Stimulated activated naive CD8-positive, alpha-beta T cell treated with anti-CD3 and anti-CD28 coated beads, Interleukin-15, Interleukin-2, amounts not matched to agents 100 ng/mL and 50 ng/mL, for 24 hours (primary cell): ENCODE results near the gene SLC25A10.
A peak's percentile ranks its signal among the peaks of the same experiment; 100 is the strongest.
"Not testable (repeated sequence)": the region's sequence is repeated elsewhere in the genome, so short reads cannot be mapped to it uniquely, and the experiment has no call there.

Source experiments
- H3K27ac Mint-ChIP-seq: one replicate; pipeline ENCODE4 v1.8.0; 2021; ENCODE audit warnings: mild to moderate bottlenecking, mixed read lengths
- H3K27me3 Mint-ChIP-seq: one replicate; pipeline ENCODE4 v1.8.0; 2021; ENCODE audit warnings: mixed read lengths
- H3K36me3 Mint-ChIP-seq: one replicate; pipeline ENCODE4 v1.8.0; 2021; ENCODE audit warnings: low read depth, mixed read lengths
- H3K4me1 Mint-ChIP-seq: one replicate; pipeline ENCODE4 v1.8.0; 2021; ENCODE audit warnings: low read depth, mixed read lengths
- H3K4me3 Mint-ChIP-seq: one replicate; pipeline ENCODE4 v1.8.0; 2021; ENCODE audit warnings: mild to moderate bottlenecking, mixed read lengths
- H3K9me3 Mint-ChIP-seq: one replicate; pipeline ENCODE4 v1.8.0; 2021; ENCODE audit warnings: mixed read lengths

Gene SLC25A10

GRCh38 chr17:81711814-81712467 is at the start of gene SLC25A10:
SLC25A10 (plus strand) TSS chr17:81712284; CDS start chr17:81712427, 143 bp downstream.
- H3K4me3 Mint-ChIP-seq: peak within 1 kb of the TSS; percentile 94
- H3K27me3 Mint-ChIP-seq: no peaks in the 10 kb centered on the region
- peaks cover 30% of the 10 kb centered on the region for H3K4me1 Mint-ChIP-seq
- H3K27ac Mint-ChIP-seq: peak within 1 kb of the TSS; percentile 87
- H3K9me3 Mint-ChIP-seq: no peaks in the 10 kb centered on the region
- peaks cover 10% of the 10 kb centered on the region for H3K36me3 Mint-ChIP-seq

- H3K9me3 Mint-ChIP-seq: no peaks in the 10 kb centered on the region
- no peaks in the 10 kb centered on the region for H3K27me3 Mint-ChIP-seq
- H3K4me3 Mint-ChIP-seq: peak overlapping the region; percentile 48
- H3K27ac Mint-ChIP-seq: peak overlapping the region; percentile 70
- H3K4me1 Mint-ChIP-seq: peaks cover 44% of the 10 kb centered on the region
- H3K36me3 Mint-ChIP-seq: peaks cover 33% of the 10 kb centered on the region
These were observed 48.0 kb upstream of the SLC25A10 start for GRCh38 chr17:81664051-81664470.

GRCh38 chr17:81665205-81666091 is 46.6 kb upstream of the SLC25A10 start:
- H3K27ac Mint-ChIP-seq: peak overlapping the region; percentile 96
- H3K4me3 Mint-ChIP-seq: peak overlapping the region; percentile 94
- no peaks in the 10 kb centered on the region for H3K27me3 Mint-ChIP-seq
- H3K36me3 Mint-ChIP-seq: peaks cover 37% of the 10 kb centered on the region
- no peaks in the 10 kb centered on the region for H3K9me3 Mint-ChIP-seq
- H3K4me1 Mint-ChIP-seq: peaks cover 48% of the 10 kb centered on the region

- H3K4me1 Mint-ChIP-seq: peaks cover 48% of the 10 kb centered on the region
- peak overlapping the region; percentile 94 for H3K4me3 Mint-ChIP-seq
- H3K36me3 Mint-ChIP-seq: peaks cover 39% of the 10 kb centered on the region
- H3K9me3 Mint-ChIP-seq: no peaks in the 10 kb centered on the region
- H3K27ac Mint-ChIP-seq: peak overlapping the region; percentile 96
- no peaks in the 10 kb centered on the region for H3K27me3 Mint-ChIP-seq
These were observed 46.1 kb upstream of the SLC25A10 start for GRCh38 chr17:81666092-81666341.

GRCh38 chr17:81666342-81667191 is 45.5 kb upstream of the SLC25A10 start, which contains the start of the genes CCDC137 and OXLD1:
CCDC137 (plus strand) TSS chr17:81666737; CDS start chr17:81666767, 30 bp downstream.
OXLD1 (minus strand) TSS chr17:81666605; CDS start chr17:81666577, 28 bp downstream.
- no peaks in the 10 kb centered on the region for H3K9me3 Mint-ChIP-seq
- H3K4me3 Mint-ChIP-seq: peak within 1 kb of the TSS; percentile 94
- peaks cover 44% of the 10 kb centered on the region for H3K36me3 Mint-ChIP-seq
- peak within 1 kb of the TSS; percentile 96 for H3K27ac Mint-ChIP-seq
- no peaks in the 10 kb centered on the region for H3K27me3 Mint-ChIP-seq
- H3K4me1 Mint-ChIP-seq: peaks cover 48% of the 10 kb centered on the region

GRCh38 chr17:81667754-81668153 is 44.3 kb upstream of the SLC25A10 start:
- Mint-ChIP-seq H3K36me3 (peaks cover 54% of the 10 kb centered on the region), H3K27ac (peak overlapping the region; percentile 92), H3K4me3 (peak overlapping the region; percentile 94), H3K9me3 (no peaks in the 10 kb centered on the region), H3K4me1 (peaks cover 44% of the 10 kb centered on the region), H3K27me3 (no peaks in the 10 kb centered on the region)

GRCh38 chr17:81672504-81672903 is 39.6 kb upstream of the SLC25A10 start:
- no peak overlapping the region for H3K27ac Mint-ChIP-seq
- no peaks in the 10 kb centered on the region for H3K27me3 Mint-ChIP-seq
- no peak overlapping the region for H3K4me3 Mint-ChIP-seq
- peaks cover 39% of the 10 kb centered on the region for H3K36me3 Mint-ChIP-seq
- peaks cover 19% of the 10 kb centered on the region for H3K4me1 Mint-ChIP-seq
- no peaks in the 10 kb centered on the region for H3K9me3 Mint-ChIP-seq

- peaks cover 35% of the 10 kb centered on the region for H3K36me3 Mint-ChIP-seq
- H3K27ac Mint-ChIP-seq: no peak overlapping the region
- no peaks in the 10 kb centered on the region for H3K27me3 Mint-ChIP-seq
- peaks cover 14% of the 10 kb centered on the region for H3K4me1 Mint-ChIP-seq
- H3K9me3 Mint-ChIP-seq: no peaks in the 10 kb centered on the region
- H3K4me3 Mint-ChIP-seq: no peak overlapping the region
These were observed 39.1 kb upstream of the SLC25A10 start for GRCh38 chr17:81672954-81673353.

GRCh38 chr17:81673561-81674258 is 38.4 kb upstream of the SLC25A10 start:
- Mint-ChIP-seq H3K9me3 (no peaks in the 10 kb centered on the region), H3K27ac (no peak overlapping the region), H3K4me1 (peaks cover 9% of the 10 kb centered on the region), H3K4me3 (no peak overlapping the region), H3K36me3 (peaks cover 29% of the 10 kb centered on the region), H3K27me3 (no peaks in the 10 kb centered on the region)

- peaks cover 24% of the 10 kb centered on the region for H3K36me3 Mint-ChIP-seq
- not testable (repeated sequence) for H3K4me1 Mint-ChIP-seq, H3K4me3 Mint-ChIP-seq, H3K27me3 Mint-ChIP-seq, H3K9me3 Mint-ChIP-seq, H3K27ac Mint-ChIP-seq
These were observed 36.4 kb upstream of the SLC25A10 start for GRCh38 chr17:81675515-81676221.

GRCh38 chr17:81676906-81677305 is 35.2 kb upstream of the SLC25A10 start:
- Mint-ChIP-seq H3K36me3 (peaks cover 19% of the 10 kb centered on the region), H3K4me1 (peaks cover 5% of the 10 kb centered on the region), H3K9me3 (no peaks in the 10 kb centered on the region), H3K27me3 (no peaks in the 10 kb centered on the region), H3K27ac (no peak overlapping the region), H3K4me3 (no peak overlapping the region)

GRCh38 chr17:81680150-81680549 is 31.9 kb upstream of the SLC25A10 start:
- H3K27ac Mint-ChIP-seq: no peak overlapping the region
- no peaks in the 10 kb centered on the region for H3K9me3 Mint-ChIP-seq
- H3K36me3 Mint-ChIP-seq: peaks cover 15% of the 10 kb centered on the region
- H3K4me3 Mint-ChIP-seq: no peak overlapping the region
- H3K27me3 Mint-ChIP-seq: no peaks in the 10 kb centered on the region
- H3K4me1 Mint-ChIP-seq: peaks cover 27% of the 10 kb centered on the region

GRCh38 chr17:81681672-81682071 is 30.4 kb upstream of the SLC25A10 start:
- Mint-ChIP-seq H3K36me3 (peaks cover 23% of the 10 kb centered on the region), H3K9me3 (no peaks in the 10 kb centered on the region), H3K27ac (no peak overlapping the region), H3K27me3 (no peaks in the 10 kb centered on the region), H3K4me3 (no peak overlapping the region), H3K4me1 (peaks cover 29% of the 10 kb centered on the region)
